Measurements from ENCODE around the gene ENTHD1. TPM values are rescaled to one million over a fixed set of nuclear protein-coding genes. Genes with fewer than 3 reads are reported as not detected.

The ENTHD1 gene
- total RNA-seq, 1 experiment from 2014 or later: not detected

DNA sequence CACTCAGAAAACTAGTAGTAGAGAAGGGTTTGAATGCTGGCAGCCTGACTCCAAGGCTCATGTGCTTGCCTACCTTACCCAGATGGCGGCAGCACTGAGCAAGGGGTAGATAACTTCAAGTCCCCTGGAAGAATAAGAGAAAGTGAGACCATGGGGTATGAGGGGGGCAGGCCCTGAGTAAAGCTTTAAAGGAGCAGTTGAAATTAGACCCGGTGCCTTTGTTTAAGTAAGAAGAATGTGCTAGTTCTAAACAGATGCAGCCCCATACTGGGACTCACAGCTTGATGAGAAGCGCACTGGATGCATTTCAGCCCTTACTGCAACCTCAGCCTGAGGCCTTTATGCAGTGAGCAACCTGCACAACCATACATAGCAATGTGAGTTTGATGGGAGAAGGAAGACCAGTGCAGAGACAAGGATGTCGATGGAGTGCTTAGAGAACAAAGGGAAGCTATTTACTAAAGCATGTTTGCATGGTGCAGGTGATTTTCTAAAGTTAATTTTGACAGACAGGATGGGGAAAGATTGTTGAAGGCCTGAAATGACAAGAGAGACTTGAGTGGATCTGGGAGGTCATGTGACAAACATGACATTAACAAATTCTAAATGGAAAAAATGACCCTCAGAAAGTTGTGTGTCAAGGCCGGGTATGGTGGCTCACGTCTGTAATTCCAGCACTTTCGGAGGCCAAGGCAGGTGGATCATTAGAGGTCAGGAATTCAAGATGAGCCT, 39.5 kb upstream of the ENTHD1 start:
- H3K79me1 ChIP-seq (ENCODE audit: insufficient read depth, low read depth, low read length, poor library complexity, severe bottlenecking): no peaks in the 10 kb centered on the region
- H3K27me3 Mint-ChIP-seq (ENCODE audit: low read depth): no peaks in the 10 kb centered on the region
- H3K27ac Mint-ChIP-seq: peak overlapping the region in 2 of 3 experiments; percentile 1 to 59; a peak in 3 of 7 replicates
- H3K9me3 Mint-ChIP-seq: no peaks in the 10 kb centered on the region
- no peak overlapping the region for H4K8ac ChIP-seq (replicated peaks; ENCODE audit: insufficient read length, low read depth, low read length)
- H3K9ac ChIP-seq (ENCODE audit: extremely low read depth, insufficient read length, low read length): no peak overlapping the region
- H3K56ac ChIP-seq (ENCODE audit: insufficient read length, low read depth, low read length): no peak overlapping the region
- no peak overlapping the region for H4K91ac ChIP-seq (ENCODE audit: insufficient read length, low read depth, low read length)
- H2BK20ac ChIP-seq (ENCODE audit: low read depth, low read length, poor library complexity, severe bottlenecking): no peak overlapping the region
- H2BK12ac ChIP-seq (ENCODE audit: insufficient read length, low read depth, low read length): no peak overlapping the region
- H3K23me2 ChIP-seq (ENCODE audit: insufficient read length, low read depth, low read length, poor library complexity, severe bottlenecking): no peaks in the 10 kb centered on the region
- H3K79me2 ChIP-seq (ENCODE audit: insufficient read depth, low read length): no peaks in the 10 kb centered on the region
- no peak overlapping the region for H3K4me2 ChIP-seq (ENCODE audit: insufficient read depth, insufficient read length, low read length)
- H2BK15ac ChIP-seq (ENCODE audit: low read depth, low read length): no peak overlapping the region
- no peak overlapping the region for H4K5ac ChIP-seq (ENCODE audit: insufficient read length, low read depth, low read length)
- H3K4me1 Mint-ChIP-seq: peaks cover 30 to 37% of the 10 kb centered on the region in 2 experiments
- H3K27ac ChIP-seq (ENCODE audit: insufficient read length, low read depth, low read length): no peak overlapping the region
- no peaks in the 10 kb centered on the region for H3K36me3 Mint-ChIP-seq (ENCODE audit: insufficient read depth in 1 of 3, low read depth in 3 of 3)
- H3K9me3 ChIP-seq (ENCODE audit: control insufficient read depth, low read depth, low read length): no peaks in the 10 kb centered on the region
- no peak overlapping the region for H3K4ac ChIP-seq (ENCODE audit: low read depth, low read length)
- DNase-seq: peak; percentile 84
- TF ChIP-seq, protein P1, sequence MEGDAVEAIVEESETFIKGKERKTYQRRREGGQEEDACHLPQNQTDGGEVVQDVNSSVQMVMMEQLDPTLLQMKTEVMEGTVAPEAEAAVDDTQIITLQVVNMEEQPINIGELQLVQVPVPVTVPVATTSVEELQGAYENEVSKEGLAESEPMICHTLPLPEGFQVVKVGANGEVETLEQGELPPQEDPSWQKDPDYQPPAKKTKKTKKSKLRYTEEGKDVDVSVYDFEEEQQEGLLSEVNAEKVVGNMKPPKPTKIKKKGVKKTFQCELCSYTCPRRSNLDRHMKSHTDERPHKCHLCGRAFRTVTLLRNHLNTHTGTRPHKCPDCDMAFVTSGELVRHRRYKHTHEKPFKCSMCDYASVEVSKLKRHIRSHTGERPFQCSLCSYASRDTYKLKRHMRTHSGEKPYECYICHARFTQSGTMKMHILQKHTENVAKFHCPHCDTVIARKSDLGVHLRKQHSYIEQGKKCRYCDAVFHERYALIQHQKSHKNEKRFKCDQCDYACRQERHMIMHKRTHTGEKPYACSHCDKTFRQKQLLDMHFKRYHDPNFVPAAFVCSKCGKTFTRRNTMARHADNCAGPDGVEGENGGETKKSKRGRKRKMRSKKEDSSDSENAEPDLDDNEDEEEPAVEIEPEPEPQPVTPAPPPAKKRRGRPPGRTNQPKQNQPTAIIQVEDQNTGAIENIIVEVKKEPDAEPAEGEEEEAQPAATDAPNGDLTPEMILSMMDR (conservative IDR thresholded peaks at IDR 0.05): peak; percentile 98
- no peak overlapping the region for H3K23ac ChIP-seq (ENCODE audit: insufficient read length, low read depth, low read length)
- no peak overlapping the region for H3T11ph ChIP-seq (ENCODE audit: low read length)
- no peak overlapping the region; a peak in 2 of 5 replicates for H3K4me3 Mint-ChIP-seq
- H3K27me3 ChIP-seq (ENCODE audit: insufficient read depth, low read length): no peaks in the 10 kb centered on the region
- no peaks in the 10 kb centered on the region; the same call in 1 of the 2 replicates for H3K4me1 ChIP-seq (ENCODE audit: insufficient read depth, low read length)
- H2AK5ac ChIP-seq (ENCODE audit: insufficient read length, low read length): no peak overlapping the region
- H3K14ac ChIP-seq (ENCODE audit: insufficient read depth, low read length): no peak overlapping the region
- no CpG with 5 or more reads among the region's 7 CpGs for WGBS (ENCODE audit: extremely low coverage, insufficient read length, low lambda C conversion rate)
- H3K18ac ChIP-seq (ENCODE audit: insufficient read length, low read depth, low read length): no peak overlapping the region
- H2BK5ac ChIP-seq (ENCODE audit: insufficient read length, low read length): no peak overlapping the region
- no peak overlapping the region for H2BK120ac ChIP-seq (ENCODE audit: low read depth, low read length, poor library complexity, severe bottlenecking)
- H4K20me1 ChIP-seq (ENCODE audit: control insufficient read depth, insufficient read depth, insufficient read length): no peaks in the 10 kb centered on the region
- no peak overlapping the region for H2AFZ ChIP-seq (ENCODE audit: low read length)
